Neuronal stem cell (in vitro differentiated cells): ENCODE results near the gene DOCK8.

ENCODE experiments used
- DNase-seq: peaks from one replicate; pipeline ENCODE4 v3.0.0-alpha.2; 2013; ENCODE audit warnings: low spot score
- H2AFZ ChIP-seq: one replicate; pipeline ENCODE4 v1.6.1; 2013; ENCODE audit warnings: mild to moderate bottlenecking, low read length, inconsistent platforms
- H2AK5ac ChIP-seq: 2 replicates; pipeline ENCODE4 v1.6.1; 2013; ENCODE audit warnings: low read depth, mild to moderate bottlenecking, inconsistent platforms, low read length, moderate library complexity, mixed read lengths
- H2BK120ac ChIP-seq: 2 replicates; pipeline ENCODE4 v1.6.1; 2013; ENCODE audit warnings: low read depth, mild to moderate bottlenecking, inconsistent platforms, low read length, moderate library complexity, mixed read lengths
- H2BK12ac ChIP-seq: one replicate; pipeline ENCODE4 v1.6.1; 2013; ENCODE audit warnings: low read length, inconsistent platforms
- H2BK15ac ChIP-seq: 2 replicates; pipeline ENCODE4 v1.6.1; 2013; ENCODE audit warnings: mild to moderate bottlenecking, low read length, inconsistent platforms, mixed read lengths
- H2BK5ac ChIP-seq: one replicate; pipeline ENCODE4 v1.6.1; 2013; ENCODE audit warnings: inconsistent platforms, mild to moderate bottlenecking, low read length, moderate library complexity
- H3K14ac ChIP-seq: one replicate; pipeline ENCODE4 v1.6.1; 2013; ENCODE audit warnings: low read length, inconsistent platforms
- H3K18ac ChIP-seq: 2 replicates; pipeline ENCODE4 v1.6.1; 2013; ENCODE audit warnings: low read length, inconsistent platforms
- H3K23ac ChIP-seq: 2 replicates; pipeline ENCODE4 v1.6.1; 2013; ENCODE audit warnings: low read depth, mild to moderate bottlenecking, mixed read lengths, low read length, inconsistent platforms; ENCODE audit not compliant: poor library complexity
- H3K27ac ChIP-seq: replicated peaks from 3 replicates; pipeline ENCODE4 v1.5.1; 2013; ENCODE audit warnings: low read length, inconsistent platforms
- H3K27me3 ChIP-seq, 3 experiments: 2 replicates each; pipeline ENCODE4 v1.6.1; 2013; ENCODE audit warnings: low read length in 3 of 3, mild to moderate bottlenecking in 2 of 3, inconsistent platforms in 1 of 3, low read depth in 1 of 3, mixed read lengths in 1 of 3, moderate library complexity in 1 of 3; ENCODE audit not compliant: control insufficient read depth in 3 of 3, insufficient read depth in 3 of 3
- H3K36me3 ChIP-seq, 2 donors: replicated peaks in 1 of 2; 2 replicates each; pipeline ENCODE4 v1.6.1; 2013; ENCODE audit warnings: low read length in 2 of 2; ENCODE audit not compliant: control insufficient read depth in 2 of 2, insufficient read depth in 2 of 2
- H3K4ac ChIP-seq: 2 replicates; pipeline ENCODE4 v1.6.1; 2013; ENCODE audit warnings: inconsistent platforms, mild to moderate bottlenecking, low read length, moderate library complexity
- H3K4me1 ChIP-seq, 2 donors: 1 replicate in 1 of 2; 2 replicates in 1 of 2; pipeline ENCODE4 v1.6.1; 2013; ENCODE audit warnings: low read length in 2 of 2, low read depth in 1 of 2; ENCODE audit not compliant: control insufficient read depth in 2 of 2, insufficient read depth in 1 of 2
- H3K4me2 ChIP-seq: one replicate; pipeline ENCODE4 v1.6.1; 2013; ENCODE audit warnings: mild to moderate bottlenecking, low read length, inconsistent platforms; ENCODE audit not compliant: insufficient read depth, poor library complexity, severe bottlenecking
- H3K4me3 ChIP-seq, 2 donors: 2 replicates each; pipeline ENCODE4 v1.5.1; 2013; ENCODE audit warnings: low read length in 2 of 2, mild to moderate bottlenecking in 2 of 2, inconsistent platforms in 1 of 2, moderate library complexity in 1 of 2
- H3K79me1 ChIP-seq: one replicate; pipeline ENCODE4 v1.6.1; 2013; ENCODE audit warnings: low read depth, mild to moderate bottlenecking, inconsistent platforms, low read length, moderate library complexity
- H3K9ac ChIP-seq: one replicate; pipeline ENCODE4 v1.6.1; 2013; ENCODE audit warnings: mild to moderate bottlenecking, low read depth, low read length, inconsistent platforms; ENCODE audit not compliant: poor library complexity
- H3K9me3 ChIP-seq, 2 donors: replicated peaks in 1 of 2; 2 replicates each; pipeline versions ENCODE3 to v1.6.1; 2013; ENCODE audit warnings: low read length in 2 of 2, mild to moderate bottlenecking in 2 of 2, inconsistent platforms in 1 of 2, low read depth in 1 of 2, mixed read lengths in 1 of 2, moderate library complexity in 1 of 2; ENCODE audit not compliant: control insufficient read depth in 2 of 2, insufficient read depth in 1 of 2
- H4K8ac ChIP-seq: one replicate; pipeline ENCODE4 v1.6.1; 2013; ENCODE audit warnings: low read depth, mild to moderate bottlenecking, inconsistent platforms, low read length, moderate library complexity
- H4K91ac ChIP-seq: one replicate; pipeline ENCODE4 v1.6.1; 2013; ENCODE audit warnings: low read length, low read depth, mild to moderate bottlenecking, inconsistent platforms; ENCODE audit not compliant: poor library complexity
- WGBS, 2 donors: extraction: QIAGEN DNeasy Blood & Tissue Kit; methylation state at CpG; one replicate each; pipeline ENCODE4 v1.1.7; 2013; ENCODE audit warnings: missing lambda C conversion rate in 2 of 2, mixed read lengths in 1 of 2; ENCODE audit not compliant: insufficient read length in 2 of 2, insufficient replicate concordance in 1 of 2; ENCODE audit errors: extremely low coverage in 2 of 2; 5-methylcytosine and 5-hydroxymethylcytosine counted together

Gene DOCK8

GRCh38 chr9:251398-251797, 36.7 kb downstream of the DOCK8 start:
- Histone ChIP-seq H3K9ac (no peak overlapping the region), H3K4me1 (no peaks in the 10 kb centered on the region), H3K18ac (no peak overlapping the region), H3K79me1 (no peaks in the 10 kb centered on the region), H3K9me3 (no peaks in the 10 kb centered on the region), H3K4me3 (no peak overlapping the region), H2AFZ (no peak overlapping the region), H2BK5ac (no peak overlapping the region), H2BK12ac (no peak overlapping the region), H2BK120ac (no peak overlapping the region), H3K23ac (no peak overlapping the region), H3K14ac (no peak overlapping the region), H3K4ac (no peak overlapping the region), H2BK15ac (no peak overlapping the region), H4K8ac (no peak overlapping the region), H3K27ac (no peak overlapping the region), H3K27me3 (no peaks in the 10 kb centered on the region), H2AK5ac (no peak overlapping the region), H3K4me2 (no peak overlapping the region), H4K91ac (no peak overlapping the region), H3K36me3 (no peaks in the 10 kb centered on the region)
- no CpG with 5 or more reads among the region's 5 CpGs for WGBS, 2 donors
- DNase-seq = no peak

GRCh38 chr9:253539-253938, 38.9 kb downstream of the DOCK8 start:
- H2BK5ac ChIP-seq = no peak overlapping the region
- no peak overlapping the region for H3K18ac ChIP-seq
- H3K4ac ChIP-seq = no peak overlapping the region
- H2AFZ ChIP-seq = no peak overlapping the region
- no peaks in the 10 kb centered on the region for H3K79me1 ChIP-seq
- H4K8ac ChIP-seq = no peak overlapping the region
- no peak overlapping the region for H4K91ac ChIP-seq
- H3K9me3 ChIP-seq = no peaks in the 10 kb centered on the region
- H2AK5ac ChIP-seq = no peak overlapping the region
- no peaks in the 10 kb centered on the region for H3K4me1 ChIP-seq
- no peak overlapping the region for H3K4me3 ChIP-seq
- H3K27me3 ChIP-seq = no peaks in the 10 kb centered on the region
- no peak for DNase-seq
- H2BK15ac ChIP-seq = no peak overlapping the region
- H3K36me3 ChIP-seq = no peaks in the 10 kb centered on the region
- H3K27ac ChIP-seq = no peak overlapping the region
- H3K4me2 ChIP-seq = no peak overlapping the region
- no peak overlapping the region for H2BK120ac ChIP-seq
- no CpG with 5 or more reads among the region's 3 CpGs for whole genome bisulfite sequencing, 2 donors
- H3K23ac ChIP-seq = no peak overlapping the region
- no peak overlapping the region for H2BK12ac ChIP-seq
- no peak overlapping the region for H3K14ac ChIP-seq
- H3K9ac ChIP-seq = no peak overlapping the region

- no CpG with 5 or more reads among the region's 4 CpGs for WGBS, 2 donors
- H4K8ac ChIP-seq = no peak overlapping the region
- H3K4ac ChIP-seq = no peak overlapping the region
- no peaks in the 10 kb centered on the region for H3K27me3 ChIP-seq
- no peaks in the 10 kb centered on the region for H3K79me1 ChIP-seq
- no peak for DNase-seq
- H4K91ac ChIP-seq = no peak overlapping the region
- H2BK15ac ChIP-seq = no peak overlapping the region
- no peak overlapping the region for H3K4me2 ChIP-seq
- H2AFZ ChIP-seq = no peak overlapping the region
- no peaks in the 10 kb centered on the region for H3K4me1 ChIP-seq
- no peak overlapping the region for H3K14ac ChIP-seq
- H3K23ac ChIP-seq = no peak overlapping the region
- H2BK5ac ChIP-seq = no peak overlapping the region
- H2AK5ac ChIP-seq = no peak overlapping the region
- H3K9me3 ChIP-seq = no peaks in the 10 kb centered on the region
- H3K4me3 ChIP-seq = no peak overlapping the region
- H3K36me3 ChIP-seq = no peaks in the 10 kb centered on the region
- no peak overlapping the region for H3K27ac ChIP-seq
- H2BK120ac ChIP-seq = no peak overlapping the region
- no peak overlapping the region for H2BK12ac ChIP-seq
- no peak overlapping the region for H3K9ac ChIP-seq
- H3K18ac ChIP-seq = no peak overlapping the region
Observed at GRCh38 chr9:254516-254915, 39.9 kb downstream of the DOCK8 start.

- Histone ChIP-seq H3K9me3 (no peaks in the 10 kb centered on the region), H3K27me3 (peaks cover 0 to 3% (median 0%) of the 10 kb centered on the region in 3 experiments), H3K14ac (no peak overlapping the region), H2AK5ac (no peak overlapping the region), H3K18ac (no peak overlapping the region), H3K4me2 (no peak overlapping the region), H2AFZ (no peak overlapping the region), H2BK12ac (no peak overlapping the region), H3K4me1 (no peaks in the 10 kb centered on the region), H3K4ac (no peak overlapping the region), H4K91ac (no peak overlapping the region), H3K79me1 (no peaks in the 10 kb centered on the region), H3K4me3 (no peak overlapping the region), H2BK120ac (no peak overlapping the region), H2BK15ac (no peak overlapping the region), H4K8ac (no peak overlapping the region), H3K9ac (no peak overlapping the region), H2BK5ac (no peak overlapping the region), H3K23ac (no peak overlapping the region), H3K27ac (no peak overlapping the region), H3K36me3 (no peaks in the 10 kb centered on the region)
- no peak for DNase-seq
- WGBS, 2 donors = no CpG with 5 or more reads among the region's 1 CpG
Observed at GRCh38 chr9:257957-258356, 43.3 kb downstream of the DOCK8 start.
